ENCODE measurements around the gene ANAPC15.

Gene ANAPC15

DNA sequence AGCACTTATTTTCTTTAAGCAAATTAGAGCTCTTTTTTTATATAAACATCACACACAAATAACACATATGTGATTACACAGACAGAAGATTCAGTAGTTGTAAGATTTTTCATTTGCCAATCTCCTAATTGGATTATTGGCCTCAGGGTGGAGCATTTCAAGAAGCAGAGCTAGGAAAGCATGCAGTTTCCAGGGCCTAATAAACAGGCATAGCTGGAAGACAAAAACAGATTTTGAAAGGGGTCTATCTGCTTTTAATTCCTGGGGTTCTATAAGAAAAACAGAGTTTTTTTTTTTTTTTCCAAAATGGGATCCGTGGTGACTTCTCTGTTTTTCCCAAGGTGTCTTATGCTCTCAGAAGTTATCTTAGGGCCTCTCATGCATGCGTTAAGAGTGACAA lies 15.4 kb upstream of the ANAPC15 start:
- TF ChIP-seq YY1 (IDR thresholded peaks at IDR 0.05; ENCODE audit: low read depth) (no peak), TAF1 (IDR thresholded peaks at IDR 0.05; ENCODE audit: low read depth) (no peak), RAD21 (IDR thresholded peaks at IDR 0.05; ENCODE audit: low read depth) (no peak), EGR1 (IDR thresholded peaks at IDR 0.05) (no peak), NFIC (IDR thresholded peaks at IDR 0.05) (no peak), TEAD4 (IDR thresholded peaks at IDR 0.05) (no peak), TCF12 (IDR thresholded peaks at IDR 0.05; ENCODE audit: low read depth) (no peak), EP300 (IDR thresholded peaks at IDR 0.05; ENCODE audit: borderline replicate concordance) (no peak), FOXM1 (IDR thresholded peaks at IDR 0.05; ENCODE audit: borderline replicate concordance, low read depth) (no peak)
- TF ChIP-seq, protein P1, sequence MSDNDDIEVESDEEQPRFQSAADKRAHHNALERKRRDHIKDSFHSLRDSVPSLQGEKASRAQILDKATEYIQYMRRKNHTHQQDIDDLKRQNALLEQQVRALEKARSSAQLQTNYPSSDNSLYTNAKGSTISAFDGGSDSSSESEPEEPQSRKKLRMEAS (IDR thresholded peaks at IDR 0.05), result no peak
- TF ChIP-seq, protein P2, sequence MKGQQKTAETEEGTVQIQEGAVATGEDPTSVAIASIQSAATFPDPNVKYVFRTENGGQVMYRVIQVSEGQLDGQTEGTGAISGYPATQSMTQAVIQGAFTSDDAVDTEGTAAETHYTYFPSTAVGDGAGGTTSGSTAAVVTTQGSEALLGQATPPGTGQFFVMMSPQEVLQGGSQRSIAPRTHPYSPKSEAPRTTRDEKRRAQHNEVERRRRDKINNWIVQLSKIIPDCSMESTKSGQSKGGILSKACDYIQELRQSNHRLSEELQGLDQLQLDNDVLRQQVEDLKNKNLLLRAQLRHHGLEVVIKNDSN (IDR thresholded peaks at IDR 0.05), result no peak

DNA sequence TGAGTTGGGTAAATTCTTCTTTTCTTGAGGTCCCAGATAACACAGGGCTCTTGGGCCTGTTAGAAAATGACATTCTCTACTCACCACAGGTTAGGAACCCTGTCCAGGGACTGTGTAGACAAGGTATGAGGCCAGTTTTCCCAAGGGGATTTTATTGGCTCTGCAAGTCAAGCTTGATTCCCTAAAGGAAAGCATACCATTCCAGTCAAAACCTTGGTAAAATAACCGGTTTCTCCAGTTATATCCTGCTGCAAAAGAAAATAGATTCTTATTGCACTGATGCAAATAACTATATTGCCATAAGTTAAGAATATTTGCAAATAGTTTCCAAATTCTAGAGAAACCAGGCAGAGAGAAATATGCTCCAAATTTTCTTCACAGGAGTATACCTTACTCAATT lies 13.5 kb upstream of the ANAPC15 start:
- TF ChIP-seq YY1 (IDR thresholded peaks at IDR 0.05; ENCODE audit: low read depth) (no peak), CREB1 (IDR thresholded peaks at IDR 0.05; ENCODE audit: low read depth) (no peak), FOXM1 (IDR thresholded peaks at IDR 0.05; ENCODE audit: borderline replicate concordance, low read depth) (no peak), EP300 (IDR thresholded peaks at IDR 0.05; ENCODE audit: borderline replicate concordance) (no peak), TAF1 (IDR thresholded peaks at IDR 0.05; ENCODE audit: low read depth) (no peak), ZBTB7A (IDR thresholded peaks at IDR 0.05; ENCODE audit: low read depth) (no peak), CEBPB (IDR thresholded peaks at IDR 0.05) (no peak), NFIC (IDR thresholded peaks at IDR 0.05) (no peak), TCF12 (IDR thresholded peaks at IDR 0.05; ENCODE audit: low read depth) (no peak)
- TF ChIP-seq, protein P3, sequence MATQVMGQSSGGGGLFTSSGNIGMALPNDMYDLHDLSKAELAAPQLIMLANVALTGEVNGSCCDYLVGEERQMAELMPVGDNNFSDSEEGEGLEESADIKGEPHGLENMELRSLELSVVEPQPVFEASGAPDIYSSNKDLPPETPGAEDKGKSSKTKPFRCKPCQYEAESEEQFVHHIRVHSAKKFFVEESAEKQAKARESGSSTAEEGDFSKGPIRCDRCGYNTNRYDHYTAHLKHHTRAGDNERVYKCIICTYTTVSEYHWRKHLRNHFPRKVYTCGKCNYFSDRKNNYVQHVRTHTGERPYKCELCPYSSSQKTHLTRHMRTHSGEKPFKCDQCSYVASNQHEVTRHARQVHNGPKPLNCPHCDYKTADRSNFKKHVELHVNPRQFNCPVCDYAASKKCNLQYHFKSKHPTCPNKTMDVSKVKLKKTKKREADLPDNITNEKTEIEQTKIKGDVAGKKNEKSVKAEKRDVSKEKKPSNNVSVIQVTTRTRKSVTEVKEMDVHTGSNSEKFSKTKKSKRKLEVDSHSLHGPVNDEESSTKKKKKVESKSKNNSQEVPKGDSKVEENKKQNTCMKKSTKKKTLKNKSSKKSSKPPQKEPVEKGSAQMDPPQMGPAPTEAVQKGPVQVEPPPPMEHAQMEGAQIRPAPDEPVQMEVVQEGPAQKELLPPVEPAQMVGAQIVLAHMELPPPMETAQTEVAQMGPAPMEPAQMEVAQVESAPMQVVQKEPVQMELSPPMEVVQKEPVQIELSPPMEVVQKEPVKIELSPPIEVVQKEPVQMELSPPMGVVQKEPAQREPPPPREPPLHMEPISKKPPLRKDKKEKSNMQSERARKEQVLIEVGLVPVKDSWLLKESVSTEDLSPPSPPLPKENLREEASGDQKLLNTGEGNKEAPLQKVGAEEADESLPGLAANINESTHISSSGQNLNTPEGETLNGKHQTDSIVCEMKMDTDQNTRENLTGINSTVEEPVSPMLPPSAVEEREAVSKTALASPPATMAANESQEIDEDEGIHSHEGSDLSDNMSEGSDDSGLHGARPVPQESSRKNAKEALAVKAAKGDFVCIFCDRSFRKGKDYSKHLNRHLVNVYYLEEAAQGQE (IDR thresholded peaks at IDR 0.05; ENCODE audit: low read depth), result no peak

DNA sequence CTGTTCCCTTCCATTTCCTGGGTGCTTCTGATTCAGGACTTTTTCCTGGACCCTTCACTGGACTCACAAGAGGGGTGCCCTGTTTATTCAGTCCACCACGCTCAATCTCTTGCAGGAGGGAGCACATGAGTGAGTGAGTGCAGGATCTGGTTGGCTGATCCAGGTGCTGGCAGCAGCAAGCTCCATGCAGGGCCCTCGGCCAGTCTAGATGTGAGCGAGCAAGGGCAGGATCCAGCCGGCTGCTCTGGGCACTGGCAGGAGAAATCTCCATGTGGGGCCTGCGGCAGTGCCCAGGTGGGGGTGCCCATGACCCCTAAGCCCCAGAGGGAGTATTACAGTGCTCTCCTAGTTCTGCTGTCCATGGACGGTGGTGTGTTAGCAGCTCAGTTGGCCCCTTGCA lies 11.6 kb upstream of the ANAPC15 start:
- TF ChIP-seq ZBTB7A (IDR thresholded peaks at IDR 0.05; ENCODE audit: low read depth) (no peak), TCF12 (IDR thresholded peaks at IDR 0.05; ENCODE audit: low read depth) (no peak), TAF1 (IDR thresholded peaks at IDR 0.05; ENCODE audit: low read depth) (no peak), EGR1 (IDR thresholded peaks at IDR 0.05) (no peak), YY1 (IDR thresholded peaks at IDR 0.05; ENCODE audit: low read depth) (no peak), CEBPB (IDR thresholded peaks at IDR 0.05) (no peak), FOXM1 (IDR thresholded peaks at IDR 0.05; ENCODE audit: borderline replicate concordance, low read depth) (no peak), EP300 (IDR thresholded peaks at IDR 0.05; ENCODE audit: borderline replicate concordance) (no peak), RAD21 (IDR thresholded peaks at IDR 0.05; ENCODE audit: low read depth) (no peak), NFIC (IDR thresholded peaks at IDR 0.05) (no peak), CREB1 (IDR thresholded peaks at IDR 0.05; ENCODE audit: low read depth) (no peak)
- TF ChIP-seq, protein P1 (IDR thresholded peaks at IDR 0.05), result no peak
- TF ChIP-seq, protein P2 (IDR thresholded peaks at IDR 0.05), result no peak

DNA sequence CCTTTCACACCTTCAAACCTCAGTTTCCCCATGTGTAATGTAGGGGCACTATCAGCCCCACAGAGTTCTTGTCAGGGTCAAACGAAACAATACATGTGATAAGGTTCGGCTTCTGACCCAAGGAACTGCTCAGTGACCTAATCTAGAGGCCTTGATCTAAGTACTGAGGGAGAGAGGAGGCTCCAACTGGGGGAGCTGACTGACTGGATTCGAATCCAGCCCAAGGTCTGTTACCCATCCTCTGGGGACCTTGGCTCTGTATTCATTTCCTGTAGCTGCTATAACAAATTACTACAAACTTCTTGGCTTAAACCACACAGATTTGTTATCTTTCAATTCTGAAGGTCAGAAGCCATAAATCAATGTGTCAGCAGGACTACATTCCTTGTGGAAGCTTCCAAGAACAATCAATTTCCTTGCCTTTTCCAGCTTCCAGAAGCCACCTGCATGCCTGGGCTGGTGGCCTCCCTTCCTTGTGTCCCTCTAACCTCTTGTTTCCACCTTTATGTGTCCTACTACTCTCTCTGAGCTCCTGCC lies 10.7 kb upstream of the ANAPC15 start:
- TF ChIP-seq, protein P2 (IDR thresholded peaks at IDR 0.05), result no peak
- TF ChIP-seq TCF12 (IDR thresholded peaks at IDR 0.05; ENCODE audit: low read depth) (no peak), TAF1 (IDR thresholded peaks at IDR 0.05; ENCODE audit: low read depth) (no peak), CEBPB (IDR thresholded peaks at IDR 0.05) (no peak), CREB1 (IDR thresholded peaks at IDR 0.05; ENCODE audit: low read depth) (no peak), ZBTB7A (IDR thresholded peaks at IDR 0.05; ENCODE audit: low read depth) (no peak), EGR1 (IDR thresholded peaks at IDR 0.05) (no peak), YY1 (IDR thresholded peaks at IDR 0.05; ENCODE audit: low read depth) (no peak), FOXM1 (IDR thresholded peaks at IDR 0.05; ENCODE audit: borderline replicate concordance, low read depth) (no peak), RAD21 (IDR thresholded peaks at IDR 0.05; ENCODE audit: low read depth) (no peak), TEAD4 (IDR thresholded peaks at IDR 0.05) (no peak)
- TF ChIP-seq, protein P1 (IDR thresholded peaks at IDR 0.05), result no peak

DNA sequence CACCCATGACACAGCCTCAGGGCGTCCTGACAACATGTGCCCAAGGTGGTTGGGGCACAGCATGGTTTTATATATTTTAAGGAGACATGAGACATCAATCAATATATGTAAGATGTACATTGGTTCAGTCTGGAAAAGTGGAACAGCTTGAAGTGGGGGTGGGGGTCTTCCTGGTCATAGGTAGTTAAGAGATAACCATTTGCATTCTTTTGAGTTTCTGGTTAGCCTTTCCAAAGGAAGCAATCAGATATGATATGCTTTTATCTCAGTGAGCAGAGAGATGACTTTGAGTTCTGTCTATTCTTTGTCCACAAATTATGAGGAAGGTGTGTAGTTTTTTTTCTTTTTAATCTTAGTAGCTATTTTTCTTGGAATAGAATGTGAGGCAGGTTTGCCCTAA lies 10.1 kb upstream of the ANAPC15 start:
- no peak for TF ChIP-seq TEAD4 (IDR thresholded peaks at IDR 0.05)
- no peak for TF ChIP-seq YY1 (IDR thresholded peaks at IDR 0.05; ENCODE audit: low read depth)
- no peak for TF ChIP-seq RAD21 (IDR thresholded peaks at IDR 0.05; ENCODE audit: low read depth)
- TF ChIP-seq CEBPB (IDR thresholded peaks at IDR 0.05), result no peak

DNA sequence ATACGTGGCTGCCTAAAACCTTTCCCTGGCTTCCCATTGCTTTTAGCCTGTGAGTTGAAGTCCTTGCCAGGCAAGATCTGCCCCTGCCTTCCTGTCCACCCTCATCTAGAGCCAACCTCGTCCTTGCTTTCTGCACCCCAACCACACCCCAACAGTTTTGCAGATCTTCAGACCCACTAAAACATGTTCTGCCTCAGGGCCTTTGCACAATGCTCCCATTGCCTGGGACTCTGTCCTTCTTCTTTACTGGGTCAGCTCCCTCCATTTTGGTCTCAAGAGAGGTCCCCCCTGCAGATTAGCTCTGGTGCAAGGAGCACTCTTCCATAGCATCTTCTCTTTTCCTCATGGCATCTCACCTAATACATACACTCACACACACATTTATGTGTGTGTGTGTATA lies 8.4 kb upstream of the ANAPC15 start:
- TF ChIP-seq, protein P2 (IDR thresholded peaks at IDR 0.05), result no peak
- TF ChIP-seq, protein P3 (IDR thresholded peaks at IDR 0.05; ENCODE audit: low read depth), result no peak
- TF ChIP-seq TCF12 (IDR thresholded peaks at IDR 0.05; ENCODE audit: low read depth) (no peak), EP300 (IDR thresholded peaks at IDR 0.05; ENCODE audit: borderline replicate concordance) (no peak), TAF1 (IDR thresholded peaks at IDR 0.05; ENCODE audit: low read depth) (no peak), EGR1 (IDR thresholded peaks at IDR 0.05) (no peak), ZBTB7A (IDR thresholded peaks at IDR 0.05; ENCODE audit: low read depth) (no peak), CREB1 (IDR thresholded peaks at IDR 0.05; ENCODE audit: low read depth) (no peak), NFIC (IDR thresholded peaks at IDR 0.05) (no peak)
- TF ChIP-seq, protein P1 (IDR thresholded peaks at IDR 0.05), result no peak
